GM12873 (cell line): ENCODE measurements around the gene KRT10.

Source experiments
- CTCF ChIP-seq: IDR thresholded peaks from 2 replicates; pipeline ENCODE4 v1.5.1; 2012; ENCODE audit warnings: low read depth, mild to moderate bottlenecking, moderate library complexity, low read length, control low read depth; ENCODE audit not compliant: insufficient read depth; ENCODE audit errors: missing control alignments

Gene KRT10

GRCh38 chr17:40778461-40778860 is 44.0 kb downstream of the KRT10 start:
- TF ChIP-seq CTCF: no peak

GRCh38 chr17:40777971-40778370 is 44.4 kb downstream of the KRT10 start:
- no peak for TF ChIP-seq CTCF

GRCh38 chr17:40777459-40777858 is 45.0 kb downstream of the KRT10 start:
- no peak for TF ChIP-seq CTCF

- TF ChIP-seq CTCF: no peak
Observed at GRCh38 chr17:40775945-40776344, 46.5 kb downstream of the KRT10 start.

- no peak for TF ChIP-seq CTCF
Observed at GRCh38 chr17:40772101-40772500, 50.3 kb downstream of the KRT10 start, which contains the start of gene KRT26. Gene KRT26, minus strand, starts transcription at chr17:40772201. Its CDS starts 88 bp downstream, at chr17:40772113.
